RWPE2 (cell line): Measurements from ENCODE around the gene LRRC73.
"Not testable (repeated sequence)": the region's sequence is repeated elsewhere in the genome, so short reads cannot be mapped to it uniquely, and the experiment has no call there.

Experiments
- ATAC-seq: fragments of 200-7000 bp; cut with Tn5 transposase; 3 replicates; pipeline ENCODE4 v1.9.1; 2021; ENCODE audit warnings: low read depth
- DNase-seq: peaks from one replicate; pipeline ENCODE4 v3.0.0-alpha.2; 2020; ENCODE audit warnings: low spot score
- H3K27ac ChIP-seq: fragments of 450-650 bp; 2 replicates; pipeline ENCODE4 v1.5.1; 2017; ENCODE audit warnings: mild to moderate bottlenecking; ENCODE audit not compliant: poor library complexity, severe bottlenecking
- H3K27me3 ChIP-seq: fragments of 250-450 bp; sonication (Bioruptor Pico); 2 replicates; pipeline ENCODE4 v1.5.1; 2021; ENCODE audit warnings: mild to moderate bottlenecking, moderate library complexity; ENCODE audit not compliant: insufficient read depth, poor library complexity, severe bottlenecking
- H3K36me3 ChIP-seq: fragments of 250-450 bp; sonication (Bioruptor Pico); 2 replicates; pipeline ENCODE4 v1.5.1; 2020; ENCODE audit warnings: low read depth, mild to moderate bottlenecking, moderate library complexity
- H3K4me1 ChIP-seq: fragments of 250-450 bp; sonication (Bioruptor Pico); 2 replicates; pipeline ENCODE4 v1.5.1; 2021; ENCODE audit warnings: mild to moderate bottlenecking, moderate library complexity; ENCODE audit not compliant: insufficient read depth, poor library complexity, severe bottlenecking
- H3K4me3 ChIP-seq: fragments of 250-450 bp; sonication (Bioruptor Pico); 2 replicates; pipeline ENCODE4 v1.5.1; 2021; ENCODE audit warnings: mild to moderate bottlenecking, moderate library complexity; ENCODE audit not compliant: severe bottlenecking
- H3K9me3 ChIP-seq: fragments of 250-450 bp; sonication (Bioruptor Pico); 2 replicates; pipeline ENCODE4 v1.5.1; 2021; ENCODE audit warnings: mild to moderate bottlenecking, moderate library complexity; ENCODE audit not compliant: severe bottlenecking
- TF ChIP-seq, protein P1 (sequence below): fragments of 450-650 bp; IDR thresholded peaks from one replicate; pipeline ENCODE4 v1.5.1; 2017; ENCODE audit warnings: mild to moderate bottlenecking, moderate library complexity; ENCODE audit not compliant: poor library complexity, severe bottlenecking

Gene LRRC73, protein sequence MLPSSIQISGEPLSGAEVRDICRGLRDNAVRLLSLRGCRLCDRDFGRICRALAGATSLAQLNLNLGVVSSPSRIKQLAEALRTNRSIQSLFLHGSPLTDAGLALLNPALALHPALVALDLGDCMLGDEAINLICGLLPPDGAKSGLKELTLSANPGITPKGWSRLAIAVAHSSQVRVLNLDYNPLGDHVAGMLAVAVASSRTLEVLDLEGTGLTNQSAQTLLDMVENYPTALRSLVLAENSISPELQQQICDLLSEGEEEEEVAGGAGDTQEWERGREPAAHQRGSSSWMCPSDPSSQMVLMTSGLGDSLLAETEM

DNA sequence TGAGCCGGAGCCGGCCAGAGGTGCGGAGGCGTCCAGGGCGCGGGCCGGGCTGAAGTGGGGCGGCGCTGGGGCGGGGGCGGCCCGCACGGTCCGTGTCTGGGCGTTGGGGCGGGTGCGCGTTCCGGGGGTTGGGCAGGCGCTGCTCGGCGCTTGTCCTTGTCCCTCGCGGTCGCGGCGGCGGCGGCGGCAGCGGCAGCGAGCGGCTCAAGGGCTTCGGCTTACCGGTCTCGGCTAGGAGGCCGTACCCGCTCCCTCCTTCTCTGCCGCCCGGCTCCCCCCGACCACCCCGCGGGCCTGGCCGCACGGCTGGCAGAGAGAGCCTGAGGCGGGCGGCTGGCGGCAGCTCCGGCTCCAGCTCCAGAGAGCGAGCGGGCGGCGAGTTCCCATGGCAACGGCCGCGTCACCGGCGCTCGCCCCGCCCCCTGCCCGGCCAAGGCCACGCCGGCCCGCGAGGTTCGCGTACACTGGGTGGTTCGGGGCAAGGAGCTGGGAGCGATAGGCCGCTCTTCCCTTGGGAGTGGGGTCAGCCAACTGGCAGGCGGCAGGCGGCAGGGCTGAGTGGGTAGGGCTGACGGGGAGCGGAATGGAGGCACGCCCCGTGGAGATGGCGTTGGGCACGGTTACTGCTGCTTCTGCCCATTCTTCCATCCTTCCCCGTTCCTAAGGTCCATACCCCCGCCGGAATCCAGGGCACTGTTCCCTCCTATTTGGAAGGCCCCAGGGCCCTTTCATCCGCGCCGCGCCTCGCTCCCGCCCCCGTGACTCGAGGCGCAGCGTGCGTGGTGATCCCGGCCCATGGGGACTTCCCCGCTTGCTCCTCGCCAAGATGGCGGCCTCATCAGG lies at the start of gene LRRC73:
LRRC73 (minus strand) TSS at position 363 of the 843 bp plus-strand sequence. CDS start 561 bp downstream, outside the sequence.
- Histone ChIP-seq H3K4me3 (peak within 1 kb of the TSS; percentile 47), H3K36me3 (peaks cover 21% of the 10 kb centered on the region), H3K27me3 (no peaks in the 10 kb centered on the region), H3K9me3 (no peaks in the 10 kb centered on the region), H3K4me1 (no peaks in the 10 kb centered on the region), H3K27ac (peak within 1 kb of the TSS; percentile 12)
- no peak for DNase-seq
- peak; percentile 73 for ATAC-seq
- TF ChIP-seq, protein P1, sequence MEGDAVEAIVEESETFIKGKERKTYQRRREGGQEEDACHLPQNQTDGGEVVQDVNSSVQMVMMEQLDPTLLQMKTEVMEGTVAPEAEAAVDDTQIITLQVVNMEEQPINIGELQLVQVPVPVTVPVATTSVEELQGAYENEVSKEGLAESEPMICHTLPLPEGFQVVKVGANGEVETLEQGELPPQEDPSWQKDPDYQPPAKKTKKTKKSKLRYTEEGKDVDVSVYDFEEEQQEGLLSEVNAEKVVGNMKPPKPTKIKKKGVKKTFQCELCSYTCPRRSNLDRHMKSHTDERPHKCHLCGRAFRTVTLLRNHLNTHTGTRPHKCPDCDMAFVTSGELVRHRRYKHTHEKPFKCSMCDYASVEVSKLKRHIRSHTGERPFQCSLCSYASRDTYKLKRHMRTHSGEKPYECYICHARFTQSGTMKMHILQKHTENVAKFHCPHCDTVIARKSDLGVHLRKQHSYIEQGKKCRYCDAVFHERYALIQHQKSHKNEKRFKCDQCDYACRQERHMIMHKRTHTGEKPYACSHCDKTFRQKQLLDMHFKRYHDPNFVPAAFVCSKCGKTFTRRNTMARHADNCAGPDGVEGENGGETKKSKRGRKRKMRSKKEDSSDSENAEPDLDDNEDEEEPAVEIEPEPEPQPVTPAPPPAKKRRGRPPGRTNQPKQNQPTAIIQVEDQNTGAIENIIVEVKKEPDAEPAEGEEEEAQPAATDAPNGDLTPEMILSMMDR: no peak

DNA sequence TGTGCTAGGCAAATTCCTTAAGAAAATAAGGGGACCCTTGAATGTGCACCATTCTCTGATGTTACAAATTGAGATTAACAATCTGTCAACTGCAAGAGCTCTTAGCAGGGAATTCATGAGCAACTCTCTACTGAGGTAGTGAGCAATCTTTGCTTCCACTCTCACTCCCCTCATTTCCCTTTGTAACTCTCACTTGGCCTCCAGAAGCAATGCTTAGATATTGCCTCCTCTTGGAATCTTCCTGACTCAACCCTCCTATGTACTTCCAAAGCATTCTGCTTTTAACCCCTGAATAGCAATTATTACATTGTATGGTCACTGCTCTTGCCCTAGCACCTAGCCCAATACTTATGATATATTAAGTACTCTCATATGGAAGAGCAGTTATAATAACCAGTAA lies 49.2 kb upstream of the LRRC73 start:
- no peak for DNase-seq
- Histone ChIP-seq H3K4me1 (no peaks in the 10 kb centered on the region), H3K9me3 (no peaks in the 10 kb centered on the region), H3K27ac (no peak overlapping the region), H3K4me3 (no peak overlapping the region), H3K36me3 (peaks cover 100% of the 10 kb centered on the region), H3K27me3 (no peaks in the 10 kb centered on the region)
- no peak for ATAC-seq
- TF ChIP-seq, protein P1: no peak

DNA sequence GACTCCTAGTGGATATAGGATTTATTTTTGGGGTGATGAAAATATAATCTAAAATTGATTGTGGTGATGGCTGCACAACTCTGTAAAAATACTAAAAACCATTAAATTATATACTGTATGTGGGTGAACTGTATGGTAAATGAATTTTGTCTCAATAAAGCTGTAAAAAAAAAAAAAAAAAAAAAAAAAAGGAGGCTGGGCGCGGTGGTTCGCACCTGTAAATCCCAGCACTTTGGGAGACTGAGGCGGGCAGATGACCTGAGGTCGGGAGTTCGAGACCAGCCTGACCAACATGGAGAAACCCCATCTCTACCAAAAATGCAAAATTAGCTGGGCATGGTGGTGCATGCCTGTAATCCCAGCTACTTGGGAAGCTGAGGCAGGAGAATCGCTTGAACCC lies 47.5 kb upstream of the LRRC73 start:
- H3K27me3 ChIP-seq, DNase-seq, H3K4me3 ChIP-seq, H3K4me1 ChIP-seq, H3K27ac ChIP-seq, H3K9me3 ChIP-seq, ATAC-seq: not testable (repeated sequence)
- H3K36me3 ChIP-seq: peaks cover 100% of the 10 kb centered on the region

DNA sequence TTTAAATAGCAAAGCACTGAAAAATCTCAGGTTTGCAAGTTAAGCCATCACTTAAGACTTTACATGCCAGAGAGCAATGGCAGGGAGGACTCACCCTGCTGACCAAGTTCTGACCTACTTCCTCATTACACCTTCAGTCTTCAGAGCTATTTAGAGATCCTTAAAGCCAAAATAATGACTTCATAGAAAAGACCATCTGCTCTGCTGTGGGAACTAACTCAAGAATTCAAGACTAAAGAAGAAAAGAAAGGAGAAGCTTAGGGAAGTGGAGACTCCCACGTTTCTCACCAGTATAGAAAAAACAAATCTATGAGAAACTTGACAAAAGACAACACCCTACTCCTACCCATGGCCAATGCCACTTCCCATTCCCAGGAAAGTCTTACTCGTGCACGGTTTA lies 37.1 kb upstream of the LRRC73 start:
- ATAC-seq: no peak
- no peak overlapping the region for H3K4me3 ChIP-seq

DNA sequence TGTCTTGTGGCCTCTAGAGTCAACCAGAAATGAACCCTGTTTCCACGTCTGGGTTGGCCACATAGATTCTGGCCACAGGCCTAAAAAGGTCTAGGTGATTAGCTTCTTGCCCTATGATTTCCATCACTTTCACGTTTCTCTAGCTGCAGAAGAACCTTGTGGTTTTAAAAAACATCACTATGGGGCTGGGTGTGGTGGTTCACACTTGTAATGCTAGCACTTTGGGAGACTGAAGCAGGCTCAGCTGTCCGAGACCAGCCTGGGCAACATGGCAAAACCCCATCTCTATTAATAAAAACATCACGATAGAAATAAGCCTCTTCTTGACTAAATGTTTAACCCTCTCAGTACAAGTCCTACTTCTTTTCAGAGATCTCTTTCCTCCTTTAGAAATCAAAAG lies 34.3 kb upstream of the LRRC73 start:
- H3K4me3 ChIP-seq: no peak overlapping the region

More for the DNA sequence above, 37.1 kb upstream of the LRRC73 start:
- DNase-seq: no peak
- Histone ChIP-seq H3K36me3 (peaks cover 100% of the 10 kb centered on the region), H3K27me3 (no peaks in the 10 kb centered on the region), H3K4me1 (no peaks in the 10 kb centered on the region), H3K27ac (no peak overlapping the region), H3K9me3 (no peaks in the 10 kb centered on the region)
- TF ChIP-seq, protein P1: no peak

More for the DNA sequence above, 34.3 kb upstream of the LRRC73 start:
- TF ChIP-seq, protein P1: no peak
- peaks cover 100% of the 10 kb centered on the region for H3K36me3 ChIP-seq
- H3K27me3 ChIP-seq: no peaks in the 10 kb centered on the region
- DNase-seq: no peak
- H3K4me1 ChIP-seq: no peaks in the 10 kb centered on the region
- ATAC-seq: no peak
- H3K27ac ChIP-seq: no peak overlapping the region
- H3K9me3 ChIP-seq: no peaks in the 10 kb centered on the region
